GM23338 (cell line): ENCODE results near the gene RYR2.

Experiments used
- CREB1 ChIP-seq: fragments of 250-450 bp; sonication (Bioruptor Pico); IDR thresholded peaks from 2 replicates; pipeline ENCODE4 v1.5.0; 2020; ENCODE audit warnings: low read depth, mild to moderate bottlenecking, moderate library complexity
- EZH2 ChIP-seq: fragments of 200-600 bp; sonication (generic); IDR thresholded peaks from one replicate; pipeline ENCODE4 v1.8.0; 2017; ENCODE audit warnings: antibody characterized with exemption, mild to moderate bottlenecking, low read depth; ENCODE audit not compliant: unreplicated experiment
- EZH2phosphoT487 ChIP-seq: fragments of 200-600 bp; sonication (generic); IDR thresholded peaks from one replicate; pipeline ENCODE4 v1.8.1; 2018; ENCODE audit warnings: antibody characterized with exemption; ENCODE audit not compliant: unreplicated experiment
- POLR2AphosphoS5 ChIP-seq: IDR thresholded peaks from 2 replicates; pipeline ENCODE4 v1.6.1; 2016; ENCODE audit warnings: antibody characterized with exemption, low read depth
- ZNF114 ChIP-seq: fragments of 250-450 bp; sonication (Bioruptor Pico); IDR thresholded peaks from 2 replicates; pipeline ENCODE4 v1.5.0; 2020; ENCODE audit warnings: mild to moderate bottlenecking, moderate library complexity
- TF ChIP-seq, protein P1 (sequence below), 2 experiments: fragments of 200-600 bp in 1 of 2; sonication (generic) in 1 of 2; conservative IDR thresholded peaks; 2 replicates each; pipeline versions ENCODE4 v1.5.1 to v1.6.1; 2016 to 2017; ENCODE audit warnings: antibody characterized with exemption in 2 of 2, low read depth in 2 of 2, mild to moderate bottlenecking in 2 of 2, moderate library complexity in 1 of 2
- TF ChIP-seq, protein P2 (sequence below): IDR thresholded peaks from one replicate; pipeline ENCODE4 v1.6.1; 2018; ENCODE audit warnings: antibody characterized with exemption; ENCODE audit not compliant: unreplicated experiment
- TF ChIP-seq, protein P3 (sequence below): IDR thresholded peaks from 2 replicates; pipeline ENCODE4 v1.6.1; 2016; ENCODE audit warnings: antibody characterized with exemption
- TF ChIP-seq, protein P4 (sequence below): fragments of 250-450 bp; sonication (Bioruptor Pico); IDR thresholded peaks from 2 replicates; pipeline ENCODE4 v1.5.0; 2020; ENCODE audit warnings: mild to moderate bottlenecking, moderate library complexity

DNA sequence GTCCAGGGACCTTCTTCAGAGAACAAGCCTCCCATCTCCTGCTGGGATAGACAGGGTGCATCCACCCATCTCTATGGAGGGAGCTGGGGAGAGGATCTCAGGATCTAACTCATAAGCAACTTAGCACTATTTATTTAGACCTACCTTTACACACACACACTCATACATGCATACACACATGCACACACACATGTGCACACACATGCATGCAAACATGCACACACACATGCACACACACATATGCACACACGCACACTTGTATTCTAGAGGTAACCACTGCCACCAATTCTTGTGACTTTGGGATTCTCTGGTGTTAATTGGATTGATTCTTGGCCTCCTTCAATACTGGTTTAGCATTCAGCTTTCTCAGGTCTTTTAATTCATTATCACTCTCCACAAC is 47.5 kb upstream of the RYR2 start:
- TF ChIP-seq EZH2phosphoT487 (no peak), EZH2 (no peak), CREB1 (CRISPR knock-in tag) (no peak), ZNF114 (CRISPR knock-in tag) (no peak), POLR2AphosphoS5 (no peak)
- TF ChIP-seq, protein P1, sequence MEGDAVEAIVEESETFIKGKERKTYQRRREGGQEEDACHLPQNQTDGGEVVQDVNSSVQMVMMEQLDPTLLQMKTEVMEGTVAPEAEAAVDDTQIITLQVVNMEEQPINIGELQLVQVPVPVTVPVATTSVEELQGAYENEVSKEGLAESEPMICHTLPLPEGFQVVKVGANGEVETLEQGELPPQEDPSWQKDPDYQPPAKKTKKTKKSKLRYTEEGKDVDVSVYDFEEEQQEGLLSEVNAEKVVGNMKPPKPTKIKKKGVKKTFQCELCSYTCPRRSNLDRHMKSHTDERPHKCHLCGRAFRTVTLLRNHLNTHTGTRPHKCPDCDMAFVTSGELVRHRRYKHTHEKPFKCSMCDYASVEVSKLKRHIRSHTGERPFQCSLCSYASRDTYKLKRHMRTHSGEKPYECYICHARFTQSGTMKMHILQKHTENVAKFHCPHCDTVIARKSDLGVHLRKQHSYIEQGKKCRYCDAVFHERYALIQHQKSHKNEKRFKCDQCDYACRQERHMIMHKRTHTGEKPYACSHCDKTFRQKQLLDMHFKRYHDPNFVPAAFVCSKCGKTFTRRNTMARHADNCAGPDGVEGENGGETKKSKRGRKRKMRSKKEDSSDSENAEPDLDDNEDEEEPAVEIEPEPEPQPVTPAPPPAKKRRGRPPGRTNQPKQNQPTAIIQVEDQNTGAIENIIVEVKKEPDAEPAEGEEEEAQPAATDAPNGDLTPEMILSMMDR (conservative IDR thresholded peaks at IDR 0.05; ENCODE audit: low read depth in 2 of 2): no peak
- TF ChIP-seq, protein P2, sequence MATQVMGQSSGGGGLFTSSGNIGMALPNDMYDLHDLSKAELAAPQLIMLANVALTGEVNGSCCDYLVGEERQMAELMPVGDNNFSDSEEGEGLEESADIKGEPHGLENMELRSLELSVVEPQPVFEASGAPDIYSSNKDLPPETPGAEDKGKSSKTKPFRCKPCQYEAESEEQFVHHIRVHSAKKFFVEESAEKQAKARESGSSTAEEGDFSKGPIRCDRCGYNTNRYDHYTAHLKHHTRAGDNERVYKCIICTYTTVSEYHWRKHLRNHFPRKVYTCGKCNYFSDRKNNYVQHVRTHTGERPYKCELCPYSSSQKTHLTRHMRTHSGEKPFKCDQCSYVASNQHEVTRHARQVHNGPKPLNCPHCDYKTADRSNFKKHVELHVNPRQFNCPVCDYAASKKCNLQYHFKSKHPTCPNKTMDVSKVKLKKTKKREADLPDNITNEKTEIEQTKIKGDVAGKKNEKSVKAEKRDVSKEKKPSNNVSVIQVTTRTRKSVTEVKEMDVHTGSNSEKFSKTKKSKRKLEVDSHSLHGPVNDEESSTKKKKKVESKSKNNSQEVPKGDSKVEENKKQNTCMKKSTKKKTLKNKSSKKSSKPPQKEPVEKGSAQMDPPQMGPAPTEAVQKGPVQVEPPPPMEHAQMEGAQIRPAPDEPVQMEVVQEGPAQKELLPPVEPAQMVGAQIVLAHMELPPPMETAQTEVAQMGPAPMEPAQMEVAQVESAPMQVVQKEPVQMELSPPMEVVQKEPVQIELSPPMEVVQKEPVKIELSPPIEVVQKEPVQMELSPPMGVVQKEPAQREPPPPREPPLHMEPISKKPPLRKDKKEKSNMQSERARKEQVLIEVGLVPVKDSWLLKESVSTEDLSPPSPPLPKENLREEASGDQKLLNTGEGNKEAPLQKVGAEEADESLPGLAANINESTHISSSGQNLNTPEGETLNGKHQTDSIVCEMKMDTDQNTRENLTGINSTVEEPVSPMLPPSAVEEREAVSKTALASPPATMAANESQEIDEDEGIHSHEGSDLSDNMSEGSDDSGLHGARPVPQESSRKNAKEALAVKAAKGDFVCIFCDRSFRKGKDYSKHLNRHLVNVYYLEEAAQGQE: no peak
- TF ChIP-seq, protein P3, sequence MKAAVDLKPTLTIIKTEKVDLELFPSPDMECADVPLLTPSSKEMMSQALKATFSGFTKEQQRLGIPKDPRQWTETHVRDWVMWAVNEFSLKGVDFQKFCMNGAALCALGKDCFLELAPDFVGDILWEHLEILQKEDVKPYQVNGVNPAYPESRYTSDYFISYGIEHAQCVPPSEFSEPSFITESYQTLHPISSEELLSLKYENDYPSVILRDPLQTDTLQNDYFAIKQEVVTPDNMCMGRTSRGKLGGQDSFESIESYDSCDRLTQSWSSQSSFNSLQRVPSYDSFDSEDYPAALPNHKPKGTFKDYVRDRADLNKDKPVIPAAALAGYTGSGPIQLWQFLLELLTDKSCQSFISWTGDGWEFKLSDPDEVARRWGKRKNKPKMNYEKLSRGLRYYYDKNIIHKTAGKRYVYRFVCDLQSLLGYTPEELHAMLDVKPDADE: no peak
- TF ChIP-seq, protein P4, sequence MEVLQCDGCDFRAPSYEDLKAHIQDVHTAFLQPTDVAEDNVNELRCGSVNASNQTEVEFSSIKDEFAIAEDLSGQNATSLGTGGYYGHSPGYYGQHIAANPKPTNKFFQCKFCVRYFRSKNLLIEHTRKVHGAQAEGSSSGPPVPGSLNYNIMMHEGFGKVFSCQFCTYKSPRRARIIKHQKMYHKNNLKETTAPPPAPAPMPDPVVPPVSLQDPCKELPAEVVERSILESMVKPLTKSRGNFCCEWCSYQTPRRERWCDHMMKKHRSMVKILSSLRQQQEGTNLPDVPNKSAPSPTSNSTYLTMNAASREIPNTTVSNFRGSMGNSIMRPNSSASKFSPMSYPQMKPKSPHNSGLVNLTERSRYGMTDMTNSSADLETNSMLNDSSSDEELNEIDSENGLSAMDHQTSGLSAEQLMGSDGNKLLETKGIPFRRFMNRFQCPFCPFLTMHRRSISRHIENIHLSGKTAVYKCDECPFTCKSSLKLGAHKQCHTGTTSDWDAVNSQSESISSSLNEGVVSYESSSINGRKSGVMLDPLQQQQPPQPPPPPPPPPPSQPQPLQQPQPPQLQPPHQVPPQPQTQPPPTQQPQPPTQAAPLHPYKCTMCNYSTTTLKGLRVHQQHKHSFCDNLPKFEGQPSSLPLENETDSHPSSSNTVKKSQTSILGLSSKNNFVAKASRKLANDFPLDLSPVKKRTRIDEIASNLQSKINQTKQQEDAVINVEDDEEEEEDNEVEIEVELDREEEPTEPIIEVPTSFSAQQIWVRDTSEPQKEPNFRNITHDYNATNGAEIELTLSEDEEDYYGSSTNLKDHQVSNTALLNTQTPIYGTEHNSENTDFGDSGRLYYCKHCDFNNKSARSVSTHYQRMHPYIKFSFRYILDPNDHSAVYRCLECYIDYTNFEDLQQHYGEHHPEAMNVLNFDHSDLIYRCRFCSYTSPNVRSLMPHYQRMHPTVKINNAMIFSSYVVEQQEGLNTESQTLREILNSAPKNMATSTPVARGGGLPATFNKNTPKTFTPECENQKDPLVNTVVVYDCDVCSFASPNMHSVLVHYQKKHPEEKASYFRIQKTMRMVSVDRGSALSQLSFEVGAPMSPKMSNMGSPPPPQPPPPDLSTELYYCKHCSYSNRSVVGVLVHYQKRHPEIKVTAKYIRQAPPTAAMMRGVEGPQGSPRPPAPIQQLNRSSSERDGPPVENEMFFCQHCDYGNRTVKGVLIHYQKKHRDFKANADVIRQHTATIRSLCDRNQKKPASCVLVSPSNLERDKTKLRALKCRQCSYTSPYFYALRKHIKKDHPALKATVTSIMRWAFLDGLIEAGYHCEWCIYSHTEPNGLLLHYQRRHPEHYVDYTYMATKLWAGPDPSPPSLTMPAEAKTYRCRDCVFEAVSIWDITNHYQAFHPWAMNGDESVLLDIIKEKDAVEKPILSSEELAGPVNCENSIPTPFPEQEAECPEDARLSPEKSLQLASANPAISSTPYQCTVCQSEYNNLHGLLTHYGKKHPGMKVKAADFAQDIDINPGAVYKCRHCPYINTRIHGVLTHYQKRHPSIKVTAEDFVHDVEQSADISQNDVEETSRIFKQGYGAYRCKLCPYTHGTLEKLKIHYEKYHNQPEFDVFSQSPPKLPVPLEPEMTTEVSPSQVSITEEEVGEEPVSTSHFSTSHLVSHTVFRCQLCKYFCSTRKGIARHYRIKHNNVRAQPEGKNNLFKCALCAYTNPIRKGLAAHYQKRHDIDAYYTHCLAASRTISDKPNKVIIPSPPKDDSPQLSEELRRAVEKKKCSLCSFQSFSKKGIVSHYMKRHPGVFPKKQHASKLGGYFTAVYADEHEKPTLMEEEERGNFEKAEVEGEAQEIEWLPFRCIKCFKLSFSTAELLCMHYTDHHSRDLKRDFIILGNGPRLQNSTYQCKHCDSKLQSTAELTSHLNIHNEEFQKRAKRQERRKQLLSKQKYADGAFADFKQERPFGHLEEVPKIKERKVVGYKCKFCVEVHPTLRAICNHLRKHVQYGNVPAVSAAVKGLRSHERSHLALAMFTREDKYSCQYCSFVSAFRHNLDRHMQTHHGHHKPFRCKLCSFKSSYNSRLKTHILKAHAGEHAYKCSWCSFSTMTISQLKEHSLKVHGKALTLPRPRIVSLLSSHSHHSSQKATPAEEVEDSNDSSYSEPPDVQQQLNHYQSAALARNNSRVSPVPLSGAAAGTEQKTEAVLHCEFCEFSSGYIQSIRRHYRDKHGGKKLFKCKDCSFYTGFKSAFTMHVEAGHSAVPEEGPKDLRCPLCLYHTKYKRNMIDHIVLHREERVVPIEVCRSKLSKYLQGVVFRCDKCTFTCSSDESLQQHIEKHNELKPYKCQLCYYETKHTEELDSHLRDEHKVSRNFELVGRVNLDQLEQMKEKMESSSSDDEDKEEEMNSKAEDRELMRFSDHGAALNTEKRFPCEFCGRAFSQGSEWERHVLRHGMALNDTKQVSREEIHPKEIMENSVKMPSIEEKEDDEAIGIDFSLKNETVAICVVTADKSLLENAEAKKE (CRISPR knock-in tag): no peak
